Naive thymus-derived CD4-positive, alpha-beta T cell (primary cell): ENCODE data around the gene UBE2G1. TPM values are rescaled to one million over a fixed set of nuclear protein-coding genes. Genes with fewer than 3 reads are reported as not detected.

Source experiments
- ATAC-seq: fragments of 150-1000 bp; cut with Tn5 transposase; 2 replicates; pipeline ENCODE4 v1.10.0; 2021; ENCODE audit warnings: mild to moderate bottlenecking, moderate library complexity
- CTCF ChIA-PET: fragments of 350-600 bp; sonication (Branson Sonifier 250); formaldehyde crosslinking; loops from one replicate; lab custom pipeline; 2021; ENCODE audit warnings: antibody characterized with exemption; lab: Charles Lee
- POLR2A ChIA-PET: fragments of 350-600 bp; sonication (Branson Sonifier 250); formaldehyde crosslinking; loops from one replicate; lab custom pipeline; 2021; ENCODE audit warnings: antibody characterized with exemption, inconsistent platforms; lab: Charles Lee
- DNase-seq, 9 donors: peaks; one replicate each; pipeline versions ENCODE4 v3.0.0 to v3.0.0-alpha.2; 2020 to 2022; ENCODE audit warnings: mixed read lengths in 1 of 9
- H3K27ac ChIP-seq: one replicate; pipeline ENCODE4 v1.7.0; 2013; ENCODE audit warnings: mild to moderate bottlenecking, low read depth, low read length, moderate library complexity
- H3K27me3 ChIP-seq, 2 donors: one replicate each; pipeline ENCODE4 v1.7.0; 2013; ENCODE audit warnings: low read length in 2 of 2, mild to moderate bottlenecking in 2 of 2, moderate library complexity in 2 of 2; ENCODE audit not compliant: control insufficient read depth in 2 of 2, insufficient read depth in 2 of 2
- H3K36me3 ChIP-seq, 3 experiments: 1 replicate in 2 of 3; 2 replicates in 1 of 3; pipeline ENCODE4 v1.7.0; 2013; ENCODE audit warnings: low read length in 3 of 3, mild to moderate bottlenecking in 3 of 3, moderate library complexity in 1 of 3; ENCODE audit not compliant: insufficient read depth in 3 of 3, control insufficient read depth in 2 of 3
- H3K4me1 ChIP-seq, 2 donors: one replicate each; pipeline ENCODE4 v1.7.0; 2013; ENCODE audit warnings: low read length in 2 of 2, mild to moderate bottlenecking in 2 of 2, moderate library complexity in 1 of 2; ENCODE audit not compliant: control insufficient read depth in 2 of 2, insufficient read depth in 2 of 2
- H3K4me3 ChIP-seq: 2 replicates; pipeline ENCODE4 v1.7.0; 2013; ENCODE audit warnings: mild to moderate bottlenecking, low read length
- H3K9me3 ChIP-seq, 3 experiments: 1 replicate in 2 of 3; 2 replicates in 1 of 3; pipeline ENCODE4 v1.7.0; 2013; ENCODE audit warnings: low read length in 3 of 3; ENCODE audit not compliant: control insufficient read depth in 2 of 3
- H3K27ac Mint-ChIP-seq, 9 donors: one replicate each; pipeline ENCODE4 v1.8.0; 2020 to 2022; ENCODE audit warnings: mixed read lengths in 9 of 9, mild to moderate bottlenecking in 8 of 9, moderate library complexity in 5 of 9, inconsistent platforms in 2 of 9
- H3K27me3 Mint-ChIP-seq, 5 donors: one replicate each; pipeline ENCODE4 v1.8.0; 2021 to 2022; ENCODE audit warnings: mixed read lengths in 5 of 5, mild to moderate bottlenecking in 1 of 5
- H3K36me3 Mint-ChIP-seq, 5 donors: one replicate each; pipeline ENCODE4 v1.8.0; 2020 to 2022; ENCODE audit warnings: mixed read lengths in 5 of 5, mild to moderate bottlenecking in 3 of 5, inconsistent platforms in 1 of 5
- H3K4me1 Mint-ChIP-seq, 7 donors: one replicate each; pipeline ENCODE4 v1.8.0; 2020 to 2022; ENCODE audit warnings: mixed read lengths in 7 of 7, mild to moderate bottlenecking in 3 of 7, inconsistent platforms in 1 of 7
- H3K4me3 Mint-ChIP-seq, 10 donors: one replicate each; pipeline ENCODE4 v1.8.0; 2020 to 2022; ENCODE audit warnings: mild to moderate bottlenecking in 10 of 10, mixed read lengths in 10 of 10, moderate library complexity in 6 of 10, inconsistent platforms in 2 of 10
- H3K9me3 Mint-ChIP-seq, 11 donors: one replicate each; pipeline ENCODE4 v1.8.0; 2020 to 2022; ENCODE audit warnings: mixed read lengths in 11 of 11, mild to moderate bottlenecking in 4 of 11, inconsistent platforms in 1 of 11, moderate library complexity in 1 of 11
- intact Hi-C, 2 donors: fragments of 100-400 bp; cut with micrococcal nuclease; formaldehyde crosslinking; loops; one replicate each; pipeline ENCODE4 v1.15.1; 2023
- polyA plus RNA-seq, 2 donors: library from polyadenylated mRNA; unstranded; fragments of 300-500 nt; fragmentation: Illumina TruSeq; gene quantifications; one replicate each; pipeline ENCODE4 v1.2.3, GENCODE V29; 2021
- total RNA-seq, 6 experiments: library from RNA in 5 of 6; stranded (reverse) in 5 of 6; gene quantifications; 1 replicate in 5 of 6; 2 replicates in 1 of 6; pipeline ENCODE4 v1.2.3 and lab custom pipeline; 2021 to 2026

Gene UBE2G1
- total and polyA plus RNA-seq, 7 experiments from 2014 or later: 50.1 to 68.9 (median 56.6) TPM

GRCh38 chr17:4221899-4222659, 144.4 kb downstream of the UBE2G1 start:
- Histone ChIP-seq H3K4me3 (no peak overlapping the region), H3K36me3 (peaks cover 0 to 25% (median 4%) of the 10 kb centered on the region in 3 experiments), H3K27ac (no peak overlapping the region), H3K4me1 (no peaks in the 10 kb centered on the region), H3K9me3 (no peaks in the 10 kb centered on the region), H3K27me3 (no peaks in the 10 kb centered on the region)
- H3K27ac Mint-ChIP-seq: peak overlapping the region in 1 of 9 donors; percentile 65
- no peaks in the 10 kb centered on the region for H3K9me3 Mint-ChIP-seq
- DNase-seq (no peak), ATAC-seq (no peak)
- CTCF ChIA-PET: interaction anchor here (0.8 to 1.1 kb wide), 2 partner anchors 22 to 199 kb away, joined by 3 read pairs; no protein-coding TSS in a partner anchor
- POLR2A ChIA-PET: no interaction called here
- intact Hi-C loops: no loop called here
- H3K4me3 Mint-ChIP-seq: no peak overlapping the region
- H3K4me1 Mint-ChIP-seq: no peaks in the 10 kb centered on the region
- no peaks in the 10 kb centered on the region for H3K27me3 Mint-ChIP-seq
- H3K36me3 Mint-ChIP-seq: peaks cover 0 to 13% (median 6%) of the 10 kb centered on the region in 5 donors

- POLR2A ChIA-PET: no interaction called here
- CTCF ChIA-PET: interaction anchor here (0.8 kb wide), 1 partner anchor 200 kb away, joined by 3 read pairs; no protein-coding TSS in a partner anchor
- no peaks in the 10 kb centered on the region for H3K9me3 ChIP-seq
- peak overlapping the region in 4 of 9 donors; percentile 5 to 36 (median 20) for H3K27ac Mint-ChIP-seq
- peaks cover 0 to 15% (median 6%) of the 10 kb centered on the region in 5 donors for H3K36me3 Mint-ChIP-seq
- no peaks in the 10 kb centered on the region for H3K27me3 ChIP-seq
- ATAC-seq (no peak), DNase-seq (no peak)
- H3K27me3 Mint-ChIP-seq: no peaks in the 10 kb centered on the region
- H3K4me3 ChIP-seq: no peak overlapping the region
- no peaks in the 10 kb centered on the region for H3K9me3 Mint-ChIP-seq
- peaks cover 0 to 3% (median 0%) of the 10 kb centered on the region in 7 donors for H3K4me1 Mint-ChIP-seq
- no peak overlapping the region for H3K27ac ChIP-seq
- H3K36me3 ChIP-seq: peaks cover 0 to 22% (median 4%) of the 10 kb centered on the region in 3 experiments
- H3K4me1 ChIP-seq: no peaks in the 10 kb centered on the region
- intact Hi-C loops: no loop called here
- no peak overlapping the region for H3K4me3 Mint-ChIP-seq
These were observed 145.3 kb downstream of the UBE2G1 start for GRCh38 chr17:4221163-4221562.

GRCh38 chr17:4220655-4221054, 145.8 kb downstream of the UBE2G1 start:
- H3K4me1 ChIP-seq: no peaks in the 10 kb centered on the region
- intact Hi-C loops: no loop called here
- CTCF ChIA-PET: interaction anchor here (1.4 kb wide), 1 partner anchor 21 kb away, joined by 4 read pairs; no protein-coding TSS in a partner anchor
- no peaks in the 10 kb centered on the region for H3K27me3 Mint-ChIP-seq
- peaks cover 0 to 15% (median 6%) of the 10 kb centered on the region in 5 donors for H3K36me3 Mint-ChIP-seq
- POLR2A ChIA-PET: no interaction called here
- DNase-seq (no peak), ATAC-seq (no peak)
- H3K36me3 ChIP-seq: peaks cover 0 to 21% (median 4%) of the 10 kb centered on the region in 3 experiments
- H3K4me3 Mint-ChIP-seq: no peak overlapping the region
- no peaks in the 10 kb centered on the region for H3K27me3 ChIP-seq
- H3K27ac ChIP-seq: no peak overlapping the region
- H3K9me3 Mint-ChIP-seq: no peaks in the 10 kb centered on the region
- H3K4me1 Mint-ChIP-seq: peaks cover under 1 to 4% (median 2%) of the 10 kb centered on the region in 7 donors
- H3K4me3 ChIP-seq: no peak overlapping the region
- H3K27ac Mint-ChIP-seq: peak overlapping the region in 2 of 9 donors; percentile 16 to 31
- H3K9me3 ChIP-seq: no peaks in the 10 kb centered on the region

Other genes starting within 250 kb of the UBE2G1 start
- 100 to 1,000 TPM in 1 of 5 experiments, 10 to 100 TPM in 4; 62.1 to 101 (median 97.4) TPM for gene ZZEF1, start 223.6 kb downstream of the UBE2G1 start, total RNA-seq
- 10 to 100 TPM in 1 of 2 donors, 1 to 10 TPM in 1; 8.0 to 10.1 TPM for gene ZZEF1, start 223.6 kb downstream of the UBE2G1 start, polyA plus RNA-seq
- 10 to 100 TPM in 2 of 5 experiments, 1 to 10 TPM in 3; 6.5 to 11.4 (median 8.3) TPM for gene CYB5D2, start 223.5 kb downstream of the UBE2G1 start, total RNA-seq
- gene CYB5D2, start 223.5 kb downstream of the UBE2G1 start, polyA plus RNA-seq: 10 to 100 TPM; 17.5 to 17.7 TPM
- gene ANKFY1, start 102.7 kb downstream of the UBE2G1 start, total RNA-seq: 10 to 100 TPM; 52.4 to 84.5 (median 69.7) TPM
- 10 to 100 TPM; 11.7 to 19.7 TPM for gene ANKFY1, start 102.7 kb downstream of the UBE2G1 start, polyA plus RNA-seq
- 1 to 10 TPM; 1.7 to 6.7 (median 4.2) TPM for gene SPNS3, start 67.3 kb upstream of the UBE2G1 start, total RNA-seq
- gene SPNS3, start 67.3 kb upstream of the UBE2G1 start, polyA plus RNA-seq: 1 to 10 TPM; 5.1 to 7.3 TPM
- gene SPNS2, start 132.2 kb upstream of the UBE2G1 start, total RNA-seq: under 1 TPM in 4 of 5 experiments, not detected in 1; 0.19 to 0.56 (median 0.50) TPM
- gene SPNS2, start 132.2 kb upstream of the UBE2G1 start, polyA plus RNA-seq: not detected
- 10 to 100 TPM; 59.8 to 81.8 (median 77.9) TPM for gene MYBBP1A, start 188.7 kb upstream of the UBE2G1 start, total RNA-seq
- gene MYBBP1A, start 188.7 kb upstream of the UBE2G1 start, polyA plus RNA-seq: 10 to 100 TPM; 21.0 to 42.8 TPM
- not detected for gene GGT6, start 193.9 kb upstream of the UBE2G1 start, total RNA-seq
- gene GGT6, start 193.9 kb upstream of the UBE2G1 start, polyA plus RNA-seq: not detected
- gene SMTNL2, start 217.9 kb upstream of the UBE2G1 start, total RNA-seq: not detected
- gene SMTNL2, start 217.9 kb upstream of the UBE2G1 start, polyA plus RNA-seq: not detected